Muscle layer of colon (tissue), 2 donors: ENCODE data around the gene CA6.
"Not testable (repeated sequence)": the region's sequence is repeated elsewhere in the genome, so short reads cannot be mapped to it uniquely, and the experiment has no call there.

Experiments used
- H3K27ac ChIP-seq: one replicate; pipeline ENCODE4 v1.7.0; 2013; ENCODE audit warnings: low read depth, mild to moderate bottlenecking, low read length, moderate library complexity
- H3K27me3 ChIP-seq, 2 donors: one replicate each; pipeline ENCODE4 v1.7.0; 2013; ENCODE audit warnings: low read length in 2 of 2, mild to moderate bottlenecking in 2 of 2; ENCODE audit not compliant: insufficient read depth in 2 of 2, control insufficient read depth in 1 of 2
- H3K36me3 ChIP-seq: one replicate; pipeline ENCODE4 v1.7.0; 2013; ENCODE audit warnings: mild to moderate bottlenecking, low read length; ENCODE audit not compliant: insufficient read depth
- H3K4me1 ChIP-seq: one replicate; pipeline ENCODE4 v1.7.0; 2013; ENCODE audit warnings: mild to moderate bottlenecking, low read length; ENCODE audit not compliant: insufficient read depth
- H3K4me3 ChIP-seq, 2 donors: one replicate each; pipeline ENCODE4 v1.7.0; 2013; ENCODE audit warnings: low read length in 2 of 2, low read depth in 1 of 2, mild to moderate bottlenecking in 1 of 2, moderate library complexity in 1 of 2
- H3K9ac ChIP-seq: one replicate; pipeline ENCODE4 v1.7.0; 2013; ENCODE audit warnings: low read length
- H3K9me3 ChIP-seq: one replicate; pipeline ENCODE4 v1.7.0; 2013; ENCODE audit warnings: mild to moderate bottlenecking, low read length
- donor health status: abdominal sarcoma.
- donor health status: Adenocarcinoma of cecum.

Gene CA6

DNA sequence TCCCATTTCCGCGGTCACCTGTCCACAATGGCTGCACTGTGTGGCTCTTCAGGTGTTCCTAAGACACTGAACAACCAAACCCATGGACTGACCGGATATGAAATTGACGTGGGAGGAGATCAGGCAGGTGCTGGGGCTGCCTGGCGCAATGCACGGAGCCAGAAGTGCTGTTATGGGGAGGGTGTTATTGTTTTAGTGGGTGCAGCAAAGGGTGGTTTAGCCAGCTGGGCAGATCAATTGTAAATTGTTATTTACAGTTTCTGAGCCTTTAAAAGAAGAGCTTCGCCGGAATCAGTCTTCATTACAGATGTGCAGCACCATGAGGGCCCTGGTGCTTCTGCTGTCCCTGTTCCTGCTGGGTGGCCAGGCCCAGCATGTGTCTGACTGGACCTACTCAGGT lies at the start of gene CA6:
Gene CA6, plus strand, starts transcription at position 301 of the 400 bp plus-strand sequence. Its CDS starts 19 bp downstream, at position 320.
- Histone ChIP-seq H3K9ac (no peak within 1 kb of the TSS), H3K36me3 (no peaks in the 10 kb centered on the region), H3K27ac (no peak within 1 kb of the TSS)

DNA sequence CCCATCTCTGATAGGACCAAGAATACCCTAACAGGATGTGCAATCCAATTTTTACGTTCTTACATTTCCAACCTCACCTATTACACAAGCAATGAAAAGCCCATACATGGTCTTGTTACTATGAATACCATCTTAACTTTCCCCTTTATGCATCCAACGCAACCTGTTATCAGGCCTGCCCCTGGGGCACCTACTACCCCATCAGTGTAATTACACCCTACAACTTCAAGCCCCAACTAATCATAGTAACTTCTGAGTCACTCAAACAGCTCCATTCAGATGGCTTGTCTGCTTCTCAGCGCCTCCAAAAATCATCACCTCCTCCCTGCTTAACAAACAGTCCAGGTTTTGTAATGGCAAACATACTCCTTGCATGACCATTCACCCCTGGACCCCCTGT lies 48.9 kb upstream of the CA6 start:
- H3K9ac ChIP-seq, H3K27me3 ChIP-seq, H3K4me3 ChIP-seq, H3K36me3 ChIP-seq, H3K4me1 ChIP-seq, H3K9me3 ChIP-seq, H3K27ac ChIP-seq: not testable (repeated sequence)

More for the DNA sequence above, at the start of gene CA6:
- Histone ChIP-seq H3K9me3 (no peaks in the 10 kb centered on the region), H3K4me3 (no peak within 1 kb of the TSS), H3K27me3 (no peaks in the 10 kb centered on the region), H3K4me1 (no peaks in the 10 kb centered on the region)

DNA sequence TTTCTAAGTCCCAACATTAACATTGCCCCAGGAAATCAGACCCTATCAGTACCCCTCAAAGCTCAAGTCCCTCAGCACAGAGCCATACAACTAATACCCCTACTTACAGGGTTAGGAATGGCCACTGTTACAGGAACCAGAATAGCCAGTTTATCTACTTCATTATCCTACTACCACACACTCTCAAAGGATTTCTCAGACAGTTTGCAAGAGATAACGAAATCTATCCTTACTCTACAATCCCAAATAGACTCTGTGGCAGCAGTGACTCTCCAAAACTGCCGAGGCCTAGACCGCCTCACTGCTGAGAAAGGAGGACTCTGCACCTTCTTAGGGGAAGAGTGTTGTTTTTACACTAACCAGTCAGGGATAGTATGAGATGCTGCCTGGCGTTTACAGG lies 48.2 kb upstream of the CA6 start:
- H3K36me3 ChIP-seq, H3K4me3 ChIP-seq, H3K9me3 ChIP-seq, H3K27me3 ChIP-seq, H3K27ac ChIP-seq, H3K4me1 ChIP-seq, H3K9ac ChIP-seq: not testable (repeated sequence)

DNA sequence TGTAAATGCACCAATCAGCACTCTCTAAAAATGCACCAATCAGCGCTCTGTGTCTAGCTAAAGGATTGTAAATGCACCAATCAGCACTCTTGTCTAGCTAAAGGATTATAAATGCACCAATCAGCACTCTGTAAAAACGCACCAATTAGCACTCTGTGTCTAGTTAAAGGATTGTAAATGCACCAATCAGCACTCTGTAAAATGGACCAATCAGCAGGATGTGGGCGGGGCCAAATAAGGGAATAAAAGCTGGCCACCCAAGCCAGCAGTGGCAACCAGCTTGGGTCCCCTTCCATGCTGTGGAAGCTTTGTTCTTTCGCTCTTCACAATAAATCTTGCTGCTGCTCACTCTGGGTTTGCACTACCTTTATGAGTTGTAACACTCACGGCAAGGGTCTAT lies 47.2 kb upstream of the CA6 start:
- not testable (repeated sequence) for H3K27me3 ChIP-seq, H3K9ac ChIP-seq, H3K4me1 ChIP-seq, H3K36me3 ChIP-seq, H3K4me3 ChIP-seq, H3K9me3 ChIP-seq, H3K27ac ChIP-seq

DNA sequence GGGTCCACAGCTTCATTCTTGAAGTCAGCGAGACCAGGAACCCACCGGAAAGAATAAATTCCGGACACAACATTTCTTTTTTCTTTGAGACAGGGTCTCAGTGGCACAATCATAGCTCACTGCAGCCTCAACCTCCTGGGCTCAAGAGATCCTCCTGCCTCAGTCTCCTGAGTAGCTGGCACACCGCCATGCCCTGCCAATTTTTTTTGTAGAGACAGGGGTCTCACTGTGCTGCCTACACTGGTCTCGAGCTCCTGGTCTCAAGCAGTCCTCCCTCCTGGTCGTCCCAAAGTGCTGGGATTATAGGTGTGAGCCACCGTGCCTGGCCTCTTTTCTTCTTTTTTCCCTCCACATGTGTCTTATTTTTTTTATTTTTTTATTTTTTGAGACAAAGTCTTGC lies 46.6 kb upstream of the CA6 start:
- Histone ChIP-seq H3K9me3 (no peaks in the 10 kb centered on the region), H3K4me1 (peaks cover 4% of the 10 kb centered on the region), H3K36me3 (no peaks in the 10 kb centered on the region), H3K4me3 (no peak overlapping the region), H3K9ac (no peak overlapping the region), H3K27ac (no peak overlapping the region), H3K27me3 (no peaks in the 10 kb centered on the region)

DNA sequence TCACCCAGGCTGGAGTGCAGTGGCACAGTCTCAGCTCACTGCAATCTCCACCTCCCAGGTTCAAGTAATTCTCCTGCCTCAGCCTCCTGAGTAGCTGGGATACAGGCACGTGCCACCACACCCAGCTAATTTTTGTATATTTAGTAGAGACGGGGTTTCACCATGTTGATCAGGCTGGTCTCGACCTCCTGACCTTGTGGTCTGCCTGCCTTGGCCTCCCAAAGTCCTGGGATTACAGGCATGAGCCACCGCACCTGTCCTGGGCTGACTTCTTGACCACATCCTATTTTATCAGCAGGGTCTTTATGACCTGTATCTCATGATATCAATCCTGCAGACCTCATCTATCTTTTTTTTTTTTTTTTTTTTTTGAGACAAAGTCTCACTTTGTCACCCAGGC lies 45.0 kb upstream of the CA6 start:
- not testable (repeated sequence) for H3K4me3 ChIP-seq, H3K27ac ChIP-seq, H3K9me3 ChIP-seq, H3K9ac ChIP-seq, H3K36me3 ChIP-seq, H3K27me3 ChIP-seq, H3K4me1 ChIP-seq

DNA sequence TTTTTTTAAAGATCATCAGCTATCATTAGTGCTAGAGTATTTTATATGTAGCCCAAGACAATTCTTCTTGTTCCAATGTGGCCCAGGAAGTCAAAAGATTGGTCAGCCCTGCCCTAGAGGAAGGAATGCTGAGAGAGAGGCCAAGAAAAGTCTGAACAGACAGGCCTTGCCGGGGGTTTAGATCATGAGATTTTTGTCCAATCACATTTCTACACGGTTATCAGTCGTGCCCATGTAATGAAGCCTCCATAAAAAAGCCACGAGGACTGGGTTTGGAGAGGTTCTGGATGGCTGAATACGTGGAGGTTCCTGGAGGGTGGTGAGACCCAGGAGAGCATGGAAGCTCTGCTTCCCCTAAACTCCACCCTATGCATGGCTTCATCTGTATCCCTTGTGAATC lies 42.9 kb upstream of the CA6 start:
- no peak overlapping the region for H3K27ac ChIP-seq
- no peaks in the 10 kb centered on the region for H3K27me3 ChIP-seq
- H3K4me3 ChIP-seq, result no peak overlapping the region
- H3K36me3 ChIP-seq, result no peaks in the 10 kb centered on the region
- peaks cover 6% of the 10 kb centered on the region for H3K4me1 ChIP-seq
- H3K9ac ChIP-seq, result no peak overlapping the region
- no peaks in the 10 kb centered on the region for H3K9me3 ChIP-seq

DNA sequence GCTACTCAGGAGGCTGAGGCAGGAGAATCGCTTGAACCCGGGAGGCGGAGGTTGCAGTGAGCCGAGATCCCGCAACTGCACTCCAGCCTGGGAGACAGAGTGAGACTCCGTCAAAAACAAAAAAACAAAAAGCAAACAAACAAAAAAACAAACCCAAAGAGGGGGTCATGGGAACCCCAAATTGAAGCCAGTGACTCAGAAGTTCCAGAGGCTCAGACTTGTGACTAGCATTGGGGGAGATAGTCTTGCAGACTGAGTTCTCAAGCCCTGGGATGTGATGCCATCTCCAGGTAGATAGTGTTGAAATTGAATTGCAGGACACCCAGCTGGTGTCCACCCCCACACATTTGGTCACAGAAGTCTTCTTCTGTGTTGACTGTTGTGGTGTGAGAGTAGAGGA lies 42.3 kb upstream of the CA6 start:
- Histone ChIP-seq H3K4me3 (no peak overlapping the region), H3K36me3 (no peaks in the 10 kb centered on the region), H3K9me3 (no peaks in the 10 kb centered on the region), H3K4me1 (peaks cover 6% of the 10 kb centered on the region), H3K27ac (no peak overlapping the region), H3K27me3 (no peaks in the 10 kb centered on the region), H3K9ac (no peak overlapping the region)

DNA sequence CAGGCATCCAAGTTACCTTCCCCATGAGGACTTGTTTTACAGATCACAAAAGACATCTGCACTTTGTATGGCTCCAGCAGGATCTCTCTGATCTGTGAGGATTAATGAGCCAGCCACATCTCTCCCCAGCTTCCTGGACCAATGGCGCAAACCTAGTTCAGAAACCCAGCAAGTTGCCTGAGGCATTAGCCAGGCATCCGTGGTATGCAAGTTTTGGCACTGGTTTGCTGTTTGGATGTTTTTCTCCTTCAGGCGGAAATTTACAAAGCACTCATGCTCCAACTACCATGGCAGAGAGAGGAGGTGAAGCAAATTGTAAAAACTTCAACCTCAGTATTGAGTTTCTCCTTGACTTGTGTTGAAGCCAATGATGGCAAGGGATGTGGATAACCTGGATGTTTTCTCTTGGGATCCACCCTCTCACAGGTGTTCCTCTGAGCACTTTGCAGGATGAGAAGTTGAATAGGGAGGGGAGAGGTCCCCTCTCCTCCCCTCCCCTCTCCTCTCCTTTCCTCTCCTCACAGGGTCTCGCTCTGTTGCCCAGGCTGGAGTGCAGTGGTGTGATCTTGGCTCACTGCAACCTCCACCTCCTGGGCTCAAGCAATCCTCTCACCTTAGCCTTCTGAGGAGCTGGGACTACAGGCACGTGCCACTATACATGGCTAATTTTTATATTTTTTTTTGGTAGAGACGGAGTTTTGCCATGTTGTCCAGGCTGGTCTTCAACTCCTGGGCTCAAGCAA lies 41.6 kb upstream of the CA6 start:
- Histone ChIP-seq H3K27me3 (no peaks in the 10 kb centered on the region), H3K4me3 (no peak overlapping the region), H3K27ac (no peak overlapping the region), H3K9me3 (no peaks in the 10 kb centered on the region), H3K9ac (no peak overlapping the region), H3K36me3 (no peaks in the 10 kb centered on the region), H3K4me1 (peaks cover 6% of the 10 kb centered on the region)

DNA sequence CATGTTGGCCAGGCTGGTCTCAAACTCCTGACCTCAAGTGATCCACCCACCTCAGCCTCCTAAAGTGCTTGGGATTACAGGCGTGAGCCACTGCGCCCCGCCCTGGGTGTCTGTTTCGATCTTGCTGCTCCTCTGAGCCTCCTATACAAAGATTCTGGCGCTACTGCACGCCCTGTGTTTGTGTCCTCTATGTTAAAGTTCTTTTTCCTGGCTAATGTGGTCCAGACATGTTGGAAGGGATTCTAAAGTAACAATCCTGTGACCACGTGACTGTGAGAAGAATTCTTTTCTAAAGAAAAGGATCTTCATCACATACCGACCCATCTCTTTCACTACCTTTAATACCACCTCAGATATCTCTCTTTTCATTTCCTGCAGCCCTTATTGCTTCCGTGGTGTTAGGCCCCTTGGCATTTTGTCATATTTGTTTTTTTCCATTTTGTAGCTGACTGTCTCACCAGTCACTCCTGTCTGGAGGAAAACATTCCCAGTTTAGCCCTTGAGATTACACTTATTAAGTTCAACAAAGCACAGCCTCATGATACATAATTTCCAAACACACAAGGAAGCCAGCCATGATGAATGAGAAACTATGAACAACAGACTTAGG lies 40.0 kb upstream of the CA6 start:
- Histone ChIP-seq H3K27ac (no peak overlapping the region), H3K36me3 (no peaks in the 10 kb centered on the region), H3K4me3 (no peak overlapping the region), H3K4me1 (peaks cover 6% of the 10 kb centered on the region), H3K9ac (no peak overlapping the region), H3K27me3 (no peaks in the 10 kb centered on the region), H3K9me3 (no peaks in the 10 kb centered on the region)

DNA sequence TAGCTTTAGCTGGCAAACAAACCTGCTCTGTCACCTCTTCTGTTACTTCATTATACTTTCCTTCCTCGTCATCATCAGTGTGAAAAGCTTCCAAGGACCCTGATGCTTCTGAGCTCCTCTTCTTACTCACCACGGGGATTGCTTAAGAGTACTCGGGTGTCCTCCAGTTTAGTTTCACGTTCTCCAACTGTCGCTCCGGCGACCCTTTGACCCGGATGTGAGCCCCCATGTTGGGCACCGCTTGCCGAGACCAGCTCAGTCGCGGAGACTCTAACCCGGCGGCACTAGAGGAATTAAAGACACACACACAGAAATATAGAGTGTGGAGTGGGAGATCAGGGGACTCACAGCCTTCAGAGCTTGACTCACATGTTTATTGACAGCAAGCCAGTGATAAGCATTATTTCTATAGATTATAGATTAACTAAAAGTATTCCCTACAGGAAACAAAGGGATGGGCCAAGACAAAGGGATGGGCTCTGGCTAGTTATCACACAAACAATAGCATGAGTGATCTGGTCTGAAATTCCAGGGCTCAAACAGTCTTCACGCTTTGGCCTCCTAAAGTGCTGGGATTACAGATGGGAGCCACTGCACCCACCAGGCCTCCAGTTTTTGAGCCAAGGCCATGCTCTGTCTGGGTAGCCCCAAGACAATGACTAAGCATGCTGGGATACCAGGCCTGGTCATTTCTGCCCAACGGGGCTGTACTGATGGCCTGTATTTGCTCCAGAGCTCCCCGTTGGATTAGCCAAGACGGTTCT lies 37.1 kb upstream of the CA6 start:
- no peak overlapping the region for H3K9ac ChIP-seq
- H3K4me1 ChIP-seq, result peaks cover 6% of the 10 kb centered on the region
- no peaks in the 10 kb centered on the region for H3K9me3 ChIP-seq
- H3K27me3 ChIP-seq, result no peaks in the 10 kb centered on the region
- no peak overlapping the region for H3K27ac ChIP-seq
- no peaks in the 10 kb centered on the region for H3K36me3 ChIP-seq
- H3K4me3 ChIP-seq, result no peak overlapping the region
